GM12892 (cell line): ENCODE results near the gene WNT7B.

Source experiments
- POLR2A ChIP-seq: IDR thresholded peaks from 2 replicates; pipeline ENCODE4 v1.6.1; 2011; ENCODE audit warnings: low read depth, low read length, control low read depth
- POLR2AphosphoS5 ChIP-seq: IDR thresholded peaks from 2 replicates; pipeline ENCODE4 v1.6.1; 2011; ENCODE audit warnings: low read depth, low read length, control low read depth
- TAF1 ChIP-seq: IDR thresholded peaks from 2 replicates; pipeline ENCODE4 v1.6.1; 2011; ENCODE audit warnings: low read depth, mild to moderate bottlenecking, control low read depth, low read length, borderline replicate concordance

GRCh38 chr22:45965563-45965962 is 11.4 kb downstream of the WNT7B start:
- TF ChIP-seq POLR2AphosphoS5 (no peak), POLR2A (no peak), TAF1 (no peak)
